Measurements from ENCODE around the gene SIRPB1.

- no peak for TF ChIP-seq CTCF (IDR thresholded peaks at IDR 0.05)
- no peak for TF ChIP-seq POLR2A (IDR thresholded peaks at IDR 0.05)
- no peak for TF ChIP-seq EP300 (IDR thresholded peaks at IDR 0.05)
- no peak for TF ChIP-seq POLR2AphosphoS5 (IDR thresholded peaks at IDR 0.05)
These were observed 41.9 kb upstream of the SIRPB1 start for GRCh38 chr20:1661542-1662299.

Measured in sigmoid colon (tissue), 4 donors.